HG03558 (cell line): ENCODE results near the gene TRIM22.
"Not testable (repeated sequence)": the region's sequence is repeated elsewhere in the genome, so short reads cannot be mapped to it uniquely, and the experiment has no call there.

Experiments
- ATAC-seq: cut with Tn5 transposase; IDR thresholded peaks from one replicate; pipeline ENCODE4 v1.9.1; 2021; ENCODE audit warnings: moderate number of reproducible peaks; ENCODE audit not compliant: unreplicated experiment; ENCODE audit errors: extremely low read depth

Gene TRIM22

GRCh38 chr11:5690736-5691135 lies 1.1 kb downstream of the TRIM22 start:
- no peak for ATAC-seq

- not testable (repeated sequence) for ATAC-seq
These were observed 1.8 kb downstream of the TRIM22 start for GRCh38 chr11:5691238-5691963.

- no peak for ATAC-seq
These were observed 2.4 kb downstream of the TRIM22 start for GRCh38 chr11:5691964-5692361.

- ATAC-seq = no peak
These were observed 5.1 kb downstream of the TRIM22 start for GRCh38 chr11:5694642-5695041.

GRCh38 chr11:5695580-5695979 lies 6.0 kb downstream of the TRIM22 start:
- ATAC-seq = no peak

GRCh38 chr11:5696210-5696609 lies 6.6 kb downstream of the TRIM22 start:
- ATAC-seq = no peak

GRCh38 chr11:5698281-5698680 lies 8.7 kb downstream of the TRIM22 start:
- no peak for ATAC-seq

- ATAC-seq = no peak
These were observed 10.9 kb downstream of the TRIM22 start for GRCh38 chr11:5700421-5701054.

- no peak for ATAC-seq
These were observed 11.5 kb downstream of the TRIM22 start for GRCh38 chr11:5701055-5701577.

GRCh38 chr11:5703741-5704536 lies 14.3 kb downstream of the TRIM22 start:
- ATAC-seq = peak; percentile 75

GRCh38 chr11:5705688-5706087 lies 16.1 kb downstream of the TRIM22 start:
- no peak for ATAC-seq

GRCh38 chr11:5712507-5712906 lies 22.9 kb downstream of the TRIM22 start:
- ATAC-seq = no peak

GRCh38 chr11:5713695-5714094 lies 24.1 kb downstream of the TRIM22 start:
- ATAC-seq = no peak

- not testable (repeated sequence) for ATAC-seq
These were observed 26.9 kb downstream of the TRIM22 start for GRCh38 chr11:5716518-5716917.

- ATAC-seq = no peak
These were observed 30.3 kb downstream of the TRIM22 start for GRCh38 chr11:5719703-5720495.

- ATAC-seq = no peak
These were observed 33.0 kb downstream of the TRIM22 start for GRCh38 chr11:5722622-5723021.

GRCh38 chr11:5726351-5726750 lies 36.8 kb downstream of the TRIM22 start:
- ATAC-seq = no peak

- ATAC-seq = no peak
These were observed 38.1 kb downstream of the TRIM22 start for GRCh38 chr11:5727691-5728090.

GRCh38 chr11:5736396-5736795 lies 46.8 kb downstream of the TRIM22 start, which contains the start of gene OR56B1:
Gene OR56B1, plus strand, starts transcription at chr11:5736448. Its CDS starts 69 bp downstream, at chr11:5736517.
- no peak for ATAC-seq

GRCh38 chr11:5737091-5737490 lies 47.5 kb downstream of the TRIM22 start:
- ATAC-seq = no peak
